WTC11 (cell line): ENCODE measurements around the gene RTBDN. TPM values are rescaled to one million over a fixed set of nuclear protein-coding genes. Genes with fewer than 3 reads are reported as not detected.

Experiments
- CREB1 ChIP-seq: sonication (generic); formaldehyde crosslinking; IDR thresholded peaks from 2 replicates; pipeline ENCODE4 v1.8.0; 2023; ENCODE audit warnings: mild to moderate bottlenecking, missing genetic modification reagents
- ELF4 ChIP-seq: sonication (generic); formaldehyde crosslinking; IDR thresholded peaks from 2 replicates; pipeline ENCODE4 v1.8.1; 2022; ENCODE audit warnings: low read depth, mild to moderate bottlenecking, moderate library complexity, missing genetic modification reagents
- ESRRA ChIP-seq: sonication (generic); formaldehyde crosslinking; IDR thresholded peaks from 2 replicates; pipeline ENCODE4 v1.8.1; 2022; ENCODE audit warnings: mild to moderate bottlenecking, missing genetic modification reagents, borderline replicate concordance
- GABPB1 ChIP-seq: sonication (generic); formaldehyde crosslinking; IDR thresholded peaks from 2 replicates; pipeline ENCODE4 v1.8.1; 2023; ENCODE audit warnings: mild to moderate bottlenecking, missing genetic modification reagents
- GTF2I ChIP-seq: fragments of 250-450 bp; sonication (Bioruptor Pico); conservative IDR thresholded peaks from 2 replicates; pipeline ENCODE4 v1.4.0; 2021; ENCODE audit warnings: mild to moderate bottlenecking
- IRF2 ChIP-seq: sonication (generic); formaldehyde crosslinking; IDR thresholded peaks from 2 replicates; pipeline ENCODE4 v1.8.0; 2022; ENCODE audit warnings: low read depth, missing genetic modification reagents, borderline replicate concordance
- MXD4 ChIP-seq: fragments of 250-450 bp; sonication (Bioruptor Pico); IDR thresholded peaks from 2 replicates; pipeline ENCODE4 v1.8.0; 2021; ENCODE audit warnings: mild to moderate bottlenecking, moderate library complexity, borderline replicate concordance
- MYBL2 ChIP-seq: sonication (generic); formaldehyde crosslinking; IDR thresholded peaks from 2 replicates; pipeline ENCODE4 v1.8.1; 2023; ENCODE audit warnings: mild to moderate bottlenecking, moderate library complexity, missing genetic modification reagents
- NFYB ChIP-seq: sonication (generic); formaldehyde crosslinking; conservative IDR thresholded peaks from 2 replicates; pipeline ENCODE4 v1.8.0; 2022; ENCODE audit warnings: low read depth, missing genetic modification reagents
- NR1H2 ChIP-seq: sonication (generic); formaldehyde crosslinking; IDR thresholded peaks from 2 replicates; pipeline ENCODE4 v1.9.0; 2021; ENCODE audit warnings: mild to moderate bottlenecking, moderate library complexity, missing genetic modification reagents
- NR2C2 ChIP-seq: sonication (generic); formaldehyde crosslinking; IDR thresholded peaks from 2 replicates; pipeline ENCODE4 v1.8.0; 2022; ENCODE audit warnings: mild to moderate bottlenecking, missing genetic modification reagents
- NR3C1 ChIP-seq: sonication (generic); formaldehyde crosslinking; conservative IDR thresholded peaks from 2 replicates; pipeline ENCODE4 v1.8.1; 2023; ENCODE audit warnings: low read depth, mild to moderate bottlenecking, missing genetic modification reagents
- OVOL2 ChIP-seq: fragments of 250-450 bp; sonication (Bioruptor Pico); IDR thresholded peaks from 2 replicates; pipeline ENCODE4 v1.9.0; 2021; ENCODE audit warnings: mild to moderate bottlenecking, borderline replicate concordance
- SOX15 ChIP-seq: fragments of 250-450 bp; sonication (Bioruptor Pico); IDR thresholded peaks from 2 replicates; pipeline ENCODE4 v1.9.0; 2021; ENCODE audit warnings: mild to moderate bottlenecking
- TCF7 ChIP-seq: sonication (generic); formaldehyde crosslinking; IDR thresholded peaks from 2 replicates; pipeline ENCODE4 v1.8.0; 2022; ENCODE audit warnings: mild to moderate bottlenecking, low read depth, missing genetic modification reagents, moderate library complexity
- TEAD4 ChIP-seq: sonication (generic); formaldehyde crosslinking; IDR thresholded peaks from 2 replicates; pipeline ENCODE4 v1.8.0; 2022; ENCODE audit warnings: mild to moderate bottlenecking, missing genetic modification reagents
- ZNF138 ChIP-seq: sonication (generic); formaldehyde crosslinking; conservative IDR thresholded peaks from 2 replicates; pipeline ENCODE4 v1.8.1; 2022; ENCODE audit warnings: mild to moderate bottlenecking, moderate library complexity, missing genetic modification reagents
- total RNA-seq: library from RNA; stranded (reverse); gene quantifications from 3 replicates; pipeline ENCODE4 v1.2.3, GENCODE V29; 2021
- TF ChIP-seq, protein P1 (sequence below): fragments of 200-600 bp; IDR thresholded peaks from 2 replicates; pipeline ENCODE4 v1.8.0; 2022; ENCODE audit warnings: antibody characterized with exemption
- TF ChIP-seq, protein P2 (sequence below): fragments of 250-450 bp; sonication (Bioruptor Pico); conservative IDR thresholded peaks from 2 replicates; pipeline ENCODE4 v1.9.0; 2021; ENCODE audit warnings: mild to moderate bottlenecking
- TF ChIP-seq, protein P3 (sequence below): sonication (generic); formaldehyde crosslinking; IDR thresholded peaks from 2 replicates; pipeline ENCODE4 v1.8.1; 2023; ENCODE audit warnings: mild to moderate bottlenecking, missing genetic modification reagents, moderate library complexity
- TF ChIP-seq, protein P4 (sequence below): fragments of 250-450 bp; sonication (Bioruptor Pico); IDR thresholded peaks from 2 replicates; pipeline ENCODE4 v1.9.0; 2021; ENCODE audit warnings: mild to moderate bottlenecking
- TF ChIP-seq, protein P5 (sequence below): sonication (generic); formaldehyde crosslinking; IDR thresholded peaks from 2 replicates; pipeline ENCODE4 v1.8.1; 2022; ENCODE audit warnings: missing genetic modification reagents, borderline replicate concordance
- TF ChIP-seq, protein P6 (sequence below): sonication (generic); formaldehyde crosslinking; IDR thresholded peaks from 2 replicates; pipeline ENCODE4 v1.8.0; 2023; ENCODE audit warnings: missing genetic modification reagents, mild to moderate bottlenecking, borderline replicate concordance
- TF ChIP-seq, protein P7 (sequence below): fragments of 250-450 bp; sonication (Bioruptor Pico); IDR thresholded peaks from 2 replicates; pipeline ENCODE4 v1.8.0; 2021; ENCODE audit warnings: mild to moderate bottlenecking

The RTBDN gene
- total RNA-seq, 1 experiment from 2014 or later, result 2.4 TPM

DNA sequence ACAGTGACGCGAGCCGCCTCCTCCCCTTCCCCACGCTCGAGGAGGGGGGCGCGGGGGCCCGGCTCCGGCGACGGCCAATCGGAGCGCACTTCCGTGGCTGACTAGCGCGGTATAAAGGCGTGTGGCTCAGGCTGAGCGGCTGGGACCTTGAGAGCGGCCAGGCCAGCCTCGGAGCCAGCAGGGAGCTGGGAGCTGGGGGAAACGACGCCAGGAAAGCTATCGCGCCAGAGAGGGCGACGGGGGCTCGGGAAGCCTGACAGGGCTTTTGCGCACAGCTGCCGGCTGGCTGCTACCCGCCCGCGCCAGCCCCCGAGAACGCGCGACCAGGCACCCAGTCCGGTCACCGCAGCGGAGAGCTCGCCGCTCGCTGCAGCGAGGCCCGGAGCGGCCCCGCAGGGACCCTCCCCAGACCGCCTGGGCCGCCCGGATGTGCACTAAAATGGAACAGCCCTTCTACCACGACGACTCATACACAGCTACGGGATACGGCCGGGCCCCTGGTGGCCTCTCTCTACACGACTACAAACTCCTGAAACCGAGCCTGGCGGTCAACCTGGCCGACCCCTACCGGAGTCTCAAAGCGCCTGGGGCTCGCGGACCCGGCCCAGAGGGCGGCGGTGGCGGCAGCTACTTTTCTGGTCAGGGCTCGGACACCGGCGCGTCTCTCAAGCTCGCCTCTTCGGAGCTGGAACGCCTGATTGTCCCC, 42.9 kb downstream of the RTBDN start, which contains the start of gene JUNB (continued):
- TF ChIP-seq, protein P1, sequence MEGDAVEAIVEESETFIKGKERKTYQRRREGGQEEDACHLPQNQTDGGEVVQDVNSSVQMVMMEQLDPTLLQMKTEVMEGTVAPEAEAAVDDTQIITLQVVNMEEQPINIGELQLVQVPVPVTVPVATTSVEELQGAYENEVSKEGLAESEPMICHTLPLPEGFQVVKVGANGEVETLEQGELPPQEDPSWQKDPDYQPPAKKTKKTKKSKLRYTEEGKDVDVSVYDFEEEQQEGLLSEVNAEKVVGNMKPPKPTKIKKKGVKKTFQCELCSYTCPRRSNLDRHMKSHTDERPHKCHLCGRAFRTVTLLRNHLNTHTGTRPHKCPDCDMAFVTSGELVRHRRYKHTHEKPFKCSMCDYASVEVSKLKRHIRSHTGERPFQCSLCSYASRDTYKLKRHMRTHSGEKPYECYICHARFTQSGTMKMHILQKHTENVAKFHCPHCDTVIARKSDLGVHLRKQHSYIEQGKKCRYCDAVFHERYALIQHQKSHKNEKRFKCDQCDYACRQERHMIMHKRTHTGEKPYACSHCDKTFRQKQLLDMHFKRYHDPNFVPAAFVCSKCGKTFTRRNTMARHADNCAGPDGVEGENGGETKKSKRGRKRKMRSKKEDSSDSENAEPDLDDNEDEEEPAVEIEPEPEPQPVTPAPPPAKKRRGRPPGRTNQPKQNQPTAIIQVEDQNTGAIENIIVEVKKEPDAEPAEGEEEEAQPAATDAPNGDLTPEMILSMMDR, result no peak
- no peak for TF ChIP-seq TCF7
- TF ChIP-seq NFYB (CRISPR knock-in tag), result 0 out of 2 replicates have a peak, but pooled peaks have one; percentile 41
- TF ChIP-seq, protein P2, sequence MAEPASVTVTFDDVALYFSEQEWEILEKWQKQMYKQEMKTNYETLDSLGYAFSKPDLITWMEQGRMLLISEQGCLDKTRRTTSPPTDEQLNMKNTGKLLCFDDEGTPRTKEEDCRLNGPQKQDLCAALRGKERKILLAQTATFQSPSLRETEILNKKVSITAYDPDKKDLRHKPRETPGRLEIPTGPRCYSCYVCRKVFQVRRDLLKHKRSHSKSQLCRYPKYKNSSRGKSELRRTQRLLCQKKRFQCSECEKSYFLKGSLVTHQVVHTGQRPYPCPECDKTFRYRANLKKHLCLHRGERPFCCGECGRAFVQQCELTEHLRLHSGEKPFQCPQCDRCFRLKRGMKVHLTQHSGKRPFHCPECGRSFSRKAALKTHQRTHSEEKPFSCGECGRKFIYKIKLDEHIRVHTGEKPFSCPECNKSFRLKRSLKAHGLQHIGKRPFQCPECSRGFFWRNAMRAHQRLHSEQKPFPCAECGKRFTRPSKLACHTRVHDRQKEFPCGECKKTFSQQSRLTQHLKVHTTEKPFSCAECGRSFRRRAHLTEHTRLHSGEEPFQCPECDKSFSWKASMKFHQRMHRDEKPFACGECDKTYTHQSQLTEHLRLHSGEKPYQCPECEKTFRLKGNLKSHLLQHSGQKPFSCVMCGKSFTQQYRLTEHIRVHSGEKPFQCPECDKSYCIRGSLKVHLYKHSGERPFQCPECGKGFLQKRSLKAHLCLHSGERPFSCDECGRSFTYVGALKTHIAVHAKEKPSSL (CRISPR knock-in tag), result no peak
- no peak for TF ChIP-seq CREB1 (CRISPR knock-in tag)
- TF ChIP-seq, protein P3, sequence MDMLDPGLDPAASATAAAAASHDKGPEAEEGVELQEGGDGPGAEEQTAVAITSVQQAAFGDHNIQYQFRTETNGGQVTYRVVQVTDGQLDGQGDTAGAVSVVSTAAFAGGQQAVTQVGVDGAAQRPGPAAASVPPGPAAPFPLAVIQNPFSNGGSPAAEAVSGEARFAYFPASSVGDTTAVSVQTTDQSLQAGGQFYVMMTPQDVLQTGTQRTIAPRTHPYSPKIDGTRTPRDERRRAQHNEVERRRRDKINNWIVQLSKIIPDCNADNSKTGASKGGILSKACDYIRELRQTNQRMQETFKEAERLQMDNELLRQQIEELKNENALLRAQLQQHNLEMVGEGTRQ (CRISPR knock-in tag), result no peak
- no peak for TF ChIP-seq MXD4
- no peak for TF ChIP-seq NR3C1 (CRISPR knock-in tag)
- no peak for TF ChIP-seq SOX15
- no peak for TF ChIP-seq ESRRA (CRISPR knock-in tag)
- TF ChIP-seq, protein P4, sequence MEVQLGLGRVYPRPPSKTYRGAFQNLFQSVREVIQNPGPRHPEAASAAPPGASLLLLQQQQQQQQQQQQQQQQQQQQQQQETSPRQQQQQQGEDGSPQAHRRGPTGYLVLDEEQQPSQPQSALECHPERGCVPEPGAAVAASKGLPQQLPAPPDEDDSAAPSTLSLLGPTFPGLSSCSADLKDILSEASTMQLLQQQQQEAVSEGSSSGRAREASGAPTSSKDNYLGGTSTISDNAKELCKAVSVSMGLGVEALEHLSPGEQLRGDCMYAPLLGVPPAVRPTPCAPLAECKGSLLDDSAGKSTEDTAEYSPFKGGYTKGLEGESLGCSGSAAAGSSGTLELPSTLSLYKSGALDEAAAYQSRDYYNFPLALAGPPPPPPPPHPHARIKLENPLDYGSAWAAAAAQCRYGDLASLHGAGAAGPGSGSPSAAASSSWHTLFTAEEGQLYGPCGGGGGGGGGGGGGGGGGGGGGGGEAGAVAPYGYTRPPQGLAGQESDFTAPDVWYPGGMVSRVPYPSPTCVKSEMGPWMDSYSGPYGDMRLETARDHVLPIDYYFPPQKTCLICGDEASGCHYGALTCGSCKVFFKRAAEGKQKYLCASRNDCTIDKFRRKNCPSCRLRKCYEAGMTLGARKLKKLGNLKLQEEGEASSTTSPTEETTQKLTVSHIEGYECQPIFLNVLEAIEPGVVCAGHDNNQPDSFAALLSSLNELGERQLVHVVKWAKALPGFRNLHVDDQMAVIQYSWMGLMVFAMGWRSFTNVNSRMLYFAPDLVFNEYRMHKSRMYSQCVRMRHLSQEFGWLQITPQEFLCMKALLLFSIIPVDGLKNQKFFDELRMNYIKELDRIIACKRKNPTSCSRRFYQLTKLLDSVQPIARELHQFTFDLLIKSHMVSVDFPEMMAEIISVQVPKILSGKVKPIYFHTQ (CRISPR knock-in tag), result no peak
- no peak for TF ChIP-seq NR1H2 (CRISPR knock-in tag)
- TF ChIP-seq, protein P5, sequence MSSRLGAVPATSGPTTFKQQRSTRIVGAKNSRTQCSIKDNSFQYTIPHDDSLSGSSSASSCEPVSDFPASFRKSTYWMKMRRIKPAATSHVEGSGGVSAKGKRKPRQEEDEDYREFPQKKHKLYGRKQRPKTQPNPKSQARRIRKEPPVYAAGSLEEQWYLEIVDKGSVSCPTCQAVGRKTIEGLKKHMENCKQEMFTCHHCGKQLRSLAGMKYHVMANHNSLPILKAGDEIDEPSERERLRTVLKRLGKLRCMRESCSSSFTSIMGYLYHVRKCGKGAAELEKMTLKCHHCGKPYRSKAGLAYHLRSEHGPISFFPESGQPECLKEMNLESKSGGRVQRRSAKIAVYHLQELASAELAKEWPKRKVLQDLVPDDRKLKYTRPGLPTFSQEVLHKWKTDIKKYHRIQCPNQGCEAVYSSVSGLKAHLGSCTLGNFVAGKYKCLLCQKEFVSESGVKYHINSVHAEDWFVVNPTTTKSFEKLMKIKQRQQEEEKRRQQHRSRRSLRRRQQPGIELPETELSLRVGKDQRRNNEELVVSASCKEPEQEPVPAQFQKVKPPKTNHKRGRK (CRISPR knock-in tag), result no peak
- TF ChIP-seq GTF2I (CRISPR knock-in tag), result no peak
- TF ChIP-seq IRF2 (CRISPR knock-in tag), result no peak
- TF ChIP-seq, protein P6, sequence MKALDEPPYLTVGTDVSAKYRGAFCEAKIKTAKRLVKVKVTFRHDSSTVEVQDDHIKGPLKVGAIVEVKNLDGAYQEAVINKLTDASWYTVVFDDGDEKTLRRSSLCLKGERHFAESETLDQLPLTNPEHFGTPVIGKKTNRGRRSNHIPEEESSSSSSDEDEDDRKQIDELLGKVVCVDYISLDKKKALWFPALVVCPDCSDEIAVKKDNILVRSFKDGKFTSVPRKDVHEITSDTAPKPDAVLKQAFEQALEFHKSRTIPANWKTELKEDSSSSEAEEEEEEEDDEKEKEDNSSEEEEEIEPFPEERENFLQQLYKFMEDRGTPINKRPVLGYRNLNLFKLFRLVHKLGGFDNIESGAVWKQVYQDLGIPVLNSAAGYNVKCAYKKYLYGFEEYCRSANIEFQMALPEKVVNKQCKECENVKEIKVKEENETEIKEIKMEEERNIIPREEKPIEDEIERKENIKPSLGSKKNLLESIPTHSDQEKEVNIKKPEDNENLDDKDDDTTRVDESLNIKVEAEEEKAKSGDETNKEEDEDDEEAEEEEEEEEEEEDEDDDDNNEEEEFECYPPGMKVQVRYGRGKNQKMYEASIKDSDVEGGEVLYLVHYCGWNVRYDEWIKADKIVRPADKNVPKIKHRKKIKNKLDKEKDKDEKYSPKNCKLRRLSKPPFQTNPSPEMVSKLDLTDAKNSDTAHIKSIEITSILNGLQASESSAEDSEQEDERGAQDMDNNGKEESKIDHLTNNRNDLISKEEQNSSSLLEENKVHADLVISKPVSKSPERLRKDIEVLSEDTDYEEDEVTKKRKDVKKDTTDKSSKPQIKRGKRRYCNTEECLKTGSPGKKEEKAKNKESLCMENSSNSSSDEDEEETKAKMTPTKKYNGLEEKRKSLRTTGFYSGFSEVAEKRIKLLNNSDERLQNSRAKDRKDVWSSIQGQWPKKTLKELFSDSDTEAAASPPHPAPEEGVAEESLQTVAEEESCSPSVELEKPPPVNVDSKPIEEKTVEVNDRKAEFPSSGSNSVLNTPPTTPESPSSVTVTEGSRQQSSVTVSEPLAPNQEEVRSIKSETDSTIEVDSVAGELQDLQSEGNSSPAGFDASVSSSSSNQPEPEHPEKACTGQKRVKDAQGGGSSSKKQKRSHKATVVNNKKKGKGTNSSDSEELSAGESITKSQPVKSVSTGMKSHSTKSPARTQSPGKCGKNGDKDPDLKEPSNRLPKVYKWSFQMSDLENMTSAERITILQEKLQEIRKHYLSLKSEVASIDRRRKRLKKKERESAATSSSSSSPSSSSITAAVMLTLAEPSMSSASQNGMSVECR (CRISPR knock-in tag), result peak; percentile 76; the same call in 1 of the 2 replicates
- peak; percentile 80 for TF ChIP-seq GABPB1 (CRISPR knock-in tag)
- peak; percentile 75; the same call in 1 of the 2 replicates for TF ChIP-seq ELF4
- TF ChIP-seq ZNF138 (CRISPR knock-in tag), result no peak
- no peak for TF ChIP-seq NR2C2
- no peak for TF ChIP-seq OVOL2 (CRISPR knock-in tag)
- TF ChIP-seq TEAD4, result peak; percentile 48; the same call in 1 of the 2 replicates
- TF ChIP-seq, protein P7, sequence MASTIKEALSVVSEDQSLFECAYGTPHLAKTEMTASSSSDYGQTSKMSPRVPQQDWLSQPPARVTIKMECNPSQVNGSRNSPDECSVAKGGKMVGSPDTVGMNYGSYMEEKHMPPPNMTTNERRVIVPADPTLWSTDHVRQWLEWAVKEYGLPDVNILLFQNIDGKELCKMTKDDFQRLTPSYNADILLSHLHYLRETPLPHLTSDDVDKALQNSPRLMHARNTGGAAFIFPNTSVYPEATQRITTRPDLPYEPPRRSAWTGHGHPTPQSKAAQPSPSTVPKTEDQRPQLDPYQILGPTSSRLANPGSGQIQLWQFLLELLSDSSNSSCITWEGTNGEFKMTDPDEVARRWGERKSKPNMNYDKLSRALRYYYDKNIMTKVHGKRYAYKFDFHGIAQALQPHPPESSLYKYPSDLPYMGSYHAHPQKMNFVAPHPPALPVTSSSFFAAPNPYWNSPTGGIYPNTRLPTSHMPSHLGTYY (CRISPR knock-in tag), result no peak
- TF ChIP-seq MYBL2 (CRISPR knock-in tag), result 0 out of 2 replicates have a peak, but pooled peaks have one; percentile 22
